Neuronal stem cell (in vitro differentiated cells): ENCODE data around the gene PLP2.

Experiments used
- DNase-seq: peaks from one replicate; pipeline ENCODE4 v3.0.0-alpha.2; 2013; ENCODE audit warnings: low spot score
- H2AFZ ChIP-seq: one replicate; pipeline ENCODE4 v1.6.1; 2013; ENCODE audit warnings: mild to moderate bottlenecking, low read length, inconsistent platforms
- H2AK5ac ChIP-seq: 2 replicates; pipeline ENCODE4 v1.6.1; 2013; ENCODE audit warnings: low read depth, mild to moderate bottlenecking, inconsistent platforms, low read length, moderate library complexity, mixed read lengths
- H2BK120ac ChIP-seq: 2 replicates; pipeline ENCODE4 v1.6.1; 2013; ENCODE audit warnings: low read depth, mild to moderate bottlenecking, inconsistent platforms, low read length, moderate library complexity, mixed read lengths
- H2BK12ac ChIP-seq: one replicate; pipeline ENCODE4 v1.6.1; 2013; ENCODE audit warnings: low read length, inconsistent platforms
- H2BK15ac ChIP-seq: 2 replicates; pipeline ENCODE4 v1.6.1; 2013; ENCODE audit warnings: mild to moderate bottlenecking, low read length, inconsistent platforms, mixed read lengths
- H2BK5ac ChIP-seq: one replicate; pipeline ENCODE4 v1.6.1; 2013; ENCODE audit warnings: inconsistent platforms, mild to moderate bottlenecking, low read length, moderate library complexity
- H3K14ac ChIP-seq: one replicate; pipeline ENCODE4 v1.6.1; 2013; ENCODE audit warnings: low read length, inconsistent platforms
- H3K18ac ChIP-seq: 2 replicates; pipeline ENCODE4 v1.6.1; 2013; ENCODE audit warnings: low read length, inconsistent platforms
- H3K23ac ChIP-seq: 2 replicates; pipeline ENCODE4 v1.6.1; 2013; ENCODE audit warnings: low read depth, mild to moderate bottlenecking, mixed read lengths, low read length, inconsistent platforms; ENCODE audit not compliant: poor library complexity
- H3K27ac ChIP-seq: replicated peaks from 3 replicates; pipeline ENCODE4 v1.5.1; 2013; ENCODE audit warnings: low read length, inconsistent platforms
- H3K27me3 ChIP-seq, 3 experiments: 2 replicates each; pipeline ENCODE4 v1.6.1; 2013; ENCODE audit warnings: low read length in 3 of 3, mild to moderate bottlenecking in 2 of 3, inconsistent platforms in 1 of 3, low read depth in 1 of 3, mixed read lengths in 1 of 3, moderate library complexity in 1 of 3; ENCODE audit not compliant: control insufficient read depth in 3 of 3, insufficient read depth in 3 of 3
- H3K36me3 ChIP-seq, 2 donors: replicated peaks in 1 of 2; 2 replicates each; pipeline ENCODE4 v1.6.1; 2013; ENCODE audit warnings: low read length in 2 of 2; ENCODE audit not compliant: control insufficient read depth in 2 of 2, insufficient read depth in 2 of 2
- H3K4ac ChIP-seq: 2 replicates; pipeline ENCODE4 v1.6.1; 2013; ENCODE audit warnings: inconsistent platforms, mild to moderate bottlenecking, low read length, moderate library complexity
- H3K4me1 ChIP-seq, 2 donors: 1 replicate in 1 of 2; 2 replicates in 1 of 2; pipeline ENCODE4 v1.6.1; 2013; ENCODE audit warnings: low read length in 2 of 2, low read depth in 1 of 2; ENCODE audit not compliant: control insufficient read depth in 2 of 2, insufficient read depth in 1 of 2
- H3K4me2 ChIP-seq: one replicate; pipeline ENCODE4 v1.6.1; 2013; ENCODE audit warnings: mild to moderate bottlenecking, low read length, inconsistent platforms; ENCODE audit not compliant: insufficient read depth, poor library complexity, severe bottlenecking
- H3K4me3 ChIP-seq, 2 donors: 2 replicates each; pipeline ENCODE4 v1.5.1; 2013; ENCODE audit warnings: low read length in 2 of 2, mild to moderate bottlenecking in 2 of 2, inconsistent platforms in 1 of 2, moderate library complexity in 1 of 2
- H3K79me1 ChIP-seq: one replicate; pipeline ENCODE4 v1.6.1; 2013; ENCODE audit warnings: low read depth, mild to moderate bottlenecking, inconsistent platforms, low read length, moderate library complexity
- H3K9ac ChIP-seq: one replicate; pipeline ENCODE4 v1.6.1; 2013; ENCODE audit warnings: mild to moderate bottlenecking, low read depth, low read length, inconsistent platforms; ENCODE audit not compliant: poor library complexity
- H3K9me3 ChIP-seq, 2 donors: replicated peaks in 1 of 2; 2 replicates each; pipeline versions ENCODE3 to v1.6.1; 2013; ENCODE audit warnings: low read length in 2 of 2, mild to moderate bottlenecking in 2 of 2, inconsistent platforms in 1 of 2, low read depth in 1 of 2, mixed read lengths in 1 of 2, moderate library complexity in 1 of 2; ENCODE audit not compliant: control insufficient read depth in 2 of 2, insufficient read depth in 1 of 2
- H4K8ac ChIP-seq: one replicate; pipeline ENCODE4 v1.6.1; 2013; ENCODE audit warnings: low read depth, mild to moderate bottlenecking, inconsistent platforms, low read length, moderate library complexity
- H4K91ac ChIP-seq: one replicate; pipeline ENCODE4 v1.6.1; 2013; ENCODE audit warnings: low read length, low read depth, mild to moderate bottlenecking, inconsistent platforms; ENCODE audit not compliant: poor library complexity
- WGBS, 2 donors: extraction: QIAGEN DNeasy Blood & Tissue Kit; methylation state at CpG; one replicate each; pipeline ENCODE4 v1.1.7; 2013; ENCODE audit warnings: missing lambda C conversion rate in 2 of 2, mixed read lengths in 1 of 2; ENCODE audit not compliant: insufficient read length in 2 of 2, insufficient replicate concordance in 1 of 2; ENCODE audit errors: extremely low coverage in 2 of 2; 5-methylcytosine and 5-hydroxymethylcytosine counted together

PLP2 gene

DNA sequence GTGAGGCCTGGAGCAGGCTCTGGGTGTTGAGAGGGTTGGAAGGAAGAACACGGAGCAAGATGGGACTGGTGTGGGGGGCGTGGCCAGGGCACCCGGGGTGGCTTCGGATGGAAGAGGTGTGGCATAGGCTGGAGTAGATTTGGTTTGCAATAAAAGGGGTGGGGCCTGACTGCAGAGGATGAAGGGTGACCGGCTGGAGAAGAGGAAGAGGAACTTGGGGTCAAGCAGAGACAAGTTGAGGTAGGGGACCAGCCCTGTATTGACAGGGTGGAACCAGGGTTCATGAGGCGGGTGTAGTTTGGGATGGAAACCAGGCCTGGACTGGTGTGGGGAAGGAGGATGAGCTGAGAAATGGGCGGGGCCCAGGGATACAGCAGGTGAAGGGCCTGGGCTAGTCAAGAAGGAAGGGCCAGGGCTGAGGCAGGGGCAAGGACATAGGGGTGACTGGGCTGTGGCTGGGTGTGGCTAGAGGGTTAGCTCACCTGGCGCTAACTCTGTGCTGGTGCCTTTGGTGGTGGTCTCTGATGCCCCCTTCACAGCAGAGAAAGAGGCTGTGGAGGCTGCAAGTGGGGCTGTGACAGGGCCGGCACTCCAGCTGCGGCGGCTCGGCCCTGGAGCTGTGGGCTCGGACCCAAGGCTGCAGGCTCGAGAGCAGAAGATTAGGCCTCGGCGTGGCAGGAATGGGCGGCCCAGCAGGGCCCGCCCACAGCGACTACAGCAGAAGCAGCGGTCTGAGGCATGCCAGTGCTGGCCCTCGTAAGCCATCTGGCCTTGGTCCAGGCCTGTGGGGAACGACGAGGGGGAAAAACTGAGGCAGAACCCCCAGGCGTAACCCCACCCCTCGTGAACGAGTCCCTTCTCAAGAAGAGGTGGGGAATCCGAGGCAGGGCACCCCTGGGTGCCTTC, 5.0 kb downstream of the PLP2 start:
- H3K18ac ChIP-seq = no peak overlapping the region
- no peaks in the 10 kb centered on the region for H3K4me1 ChIP-seq
- H2BK120ac ChIP-seq = no peak overlapping the region
- H3K4me2 ChIP-seq = no peak overlapping the region
- no peak overlapping the region for H3K4me3 ChIP-seq
- H4K8ac ChIP-seq = no peak overlapping the region
- H2AK5ac ChIP-seq = no peak overlapping the region
- DNase-seq = no peak
- no peak overlapping the region for H3K4ac ChIP-seq
- H2BK15ac ChIP-seq = no peak overlapping the region
- H3K36me3 ChIP-seq = no peaks in the 10 kb centered on the region
- H2BK5ac ChIP-seq = no peak overlapping the region
- no peak overlapping the region for H3K27ac ChIP-seq
- no peaks in the 10 kb centered on the region for H3K9me3 ChIP-seq
- H3K9ac ChIP-seq = no peak overlapping the region
- no peaks in the 10 kb centered on the region for H3K79me1 ChIP-seq
- no peak overlapping the region for H3K14ac ChIP-seq
- H2BK12ac ChIP-seq = no peak overlapping the region
- H3K23ac ChIP-seq = no peak overlapping the region
- no peak overlapping the region for H2AFZ ChIP-seq
- no peak overlapping the region for H4K91ac ChIP-seq
- peaks cover 4 to 29% (median 17%) of the 10 kb centered on the region in 3 experiments for H3K27me3 ChIP-seq
- WGBS, 2 donors = no CpG with 5 or more reads among the region's 27 CpGs

DNA sequence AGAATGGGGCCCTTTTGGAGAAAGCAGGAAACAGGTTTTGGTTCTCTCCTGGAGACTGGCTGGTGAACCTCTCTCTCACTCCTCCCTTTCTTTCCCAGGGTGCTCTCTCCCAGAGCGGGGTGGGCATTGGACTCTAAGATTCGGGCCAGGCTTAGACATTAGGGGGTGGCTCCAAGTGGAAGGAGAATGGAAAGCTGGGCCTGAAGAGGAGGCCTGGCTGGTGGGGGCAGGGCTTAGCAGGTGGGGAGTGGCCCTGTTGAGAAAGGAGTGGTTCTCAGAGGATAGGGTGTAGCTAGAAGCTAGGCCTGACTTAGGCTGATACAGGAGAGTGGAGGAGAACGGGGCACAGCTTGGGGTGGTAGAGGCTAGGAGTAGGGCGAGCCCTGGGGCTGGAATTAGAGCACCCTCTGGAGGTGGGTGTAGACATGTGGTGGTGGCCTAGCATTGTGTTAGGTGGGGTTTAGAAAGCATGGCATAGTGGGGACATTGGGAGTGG, 5.7 kb downstream of the PLP2 start:
- H4K91ac ChIP-seq = no peak overlapping the region
- H3K23ac ChIP-seq = no peak overlapping the region
- H4K8ac ChIP-seq = no peak overlapping the region
- no peaks in the 10 kb centered on the region for H3K36me3 ChIP-seq
- no peak overlapping the region for H3K9ac ChIP-seq
- peaks cover 0 to 22% (median 10%) of the 10 kb centered on the region in 3 experiments for H3K27me3 ChIP-seq
- no peak overlapping the region for H2AFZ ChIP-seq
- no peaks in the 10 kb centered on the region for H3K4me1 ChIP-seq
- H3K9me3 ChIP-seq = no peaks in the 10 kb centered on the region
- WGBS, 2 donors = no CpG with 5 or more reads among the region's 4 CpGs
- no peak overlapping the region for H3K4me2 ChIP-seq
- DNase-seq = no peak
- no peak overlapping the region for H3K4me3 ChIP-seq
- no peak overlapping the region for H2BK15ac ChIP-seq
- H3K4ac ChIP-seq = no peak overlapping the region
- H3K27ac ChIP-seq = no peak overlapping the region
- no peak overlapping the region for H2BK120ac ChIP-seq
- H3K18ac ChIP-seq = no peak overlapping the region
- H2BK5ac ChIP-seq = no peak overlapping the region
- H2BK12ac ChIP-seq = no peak overlapping the region
- H3K14ac ChIP-seq = no peak overlapping the region
- no peak overlapping the region for H2AK5ac ChIP-seq
- no peaks in the 10 kb centered on the region for H3K79me1 ChIP-seq

DNA sequence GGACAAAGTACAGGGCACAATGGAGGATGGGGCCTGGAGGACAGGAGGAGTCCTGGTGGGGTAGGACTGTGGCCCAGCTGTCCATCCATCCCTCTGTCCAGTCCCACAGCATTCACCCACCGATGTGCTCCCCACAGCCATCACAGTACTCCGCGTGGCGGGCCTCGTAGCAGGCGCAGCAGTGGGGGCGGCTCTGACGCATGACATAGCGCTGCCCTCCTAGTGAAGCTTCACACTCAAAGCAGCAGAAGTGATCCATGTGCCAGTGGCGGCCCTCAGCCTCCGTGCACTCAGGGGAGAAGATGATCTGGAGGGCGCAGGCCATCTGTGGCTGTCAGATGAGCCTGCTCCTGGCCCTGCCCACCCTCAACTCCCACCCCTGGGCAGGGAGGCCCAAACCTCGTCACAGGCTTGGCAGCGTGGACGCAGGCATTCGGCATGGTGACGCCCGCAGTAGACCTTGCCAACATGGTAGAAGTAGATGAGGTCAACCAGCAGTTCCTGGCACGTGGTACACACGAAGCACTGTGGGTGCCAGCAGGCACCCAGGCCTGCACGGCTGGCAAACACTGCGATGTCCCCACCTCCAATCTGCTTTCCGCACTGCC, 6.3 kb downstream of the PLP2 start:
- H3K14ac ChIP-seq = no peak overlapping the region
- no peak overlapping the region for H3K27ac ChIP-seq
- H3K4me2 ChIP-seq = no peak overlapping the region
- no peak overlapping the region for H3K4me3 ChIP-seq
- H2AK5ac ChIP-seq = no peak overlapping the region
- H3K36me3 ChIP-seq = no peaks in the 10 kb centered on the region
- DNase-seq = no peak
- no peaks in the 10 kb centered on the region for H3K9me3 ChIP-seq
- H3K79me1 ChIP-seq = no peaks in the 10 kb centered on the region
- H3K9ac ChIP-seq = no peak overlapping the region
- no peak overlapping the region for H4K8ac ChIP-seq
- H3K4ac ChIP-seq = no peak overlapping the region
- H2BK5ac ChIP-seq = no peak overlapping the region
- no peak overlapping the region for H2BK12ac ChIP-seq
- H2AFZ ChIP-seq = no peak overlapping the region
- H3K23ac ChIP-seq = no peak overlapping the region
- H2BK15ac ChIP-seq = no peak overlapping the region
- H3K4me1 ChIP-seq = no peaks in the 10 kb centered on the region
- peaks cover 0 to 16% (median 4%) of the 10 kb centered on the region in 3 experiments for H3K27me3 ChIP-seq
- no CpG with 5 or more reads among the region's 23 CpGs for WGBS, 2 donors
- no peak overlapping the region for H3K18ac ChIP-seq
- no peak overlapping the region for H4K91ac ChIP-seq
- H2BK120ac ChIP-seq = no peak overlapping the region

DNA sequence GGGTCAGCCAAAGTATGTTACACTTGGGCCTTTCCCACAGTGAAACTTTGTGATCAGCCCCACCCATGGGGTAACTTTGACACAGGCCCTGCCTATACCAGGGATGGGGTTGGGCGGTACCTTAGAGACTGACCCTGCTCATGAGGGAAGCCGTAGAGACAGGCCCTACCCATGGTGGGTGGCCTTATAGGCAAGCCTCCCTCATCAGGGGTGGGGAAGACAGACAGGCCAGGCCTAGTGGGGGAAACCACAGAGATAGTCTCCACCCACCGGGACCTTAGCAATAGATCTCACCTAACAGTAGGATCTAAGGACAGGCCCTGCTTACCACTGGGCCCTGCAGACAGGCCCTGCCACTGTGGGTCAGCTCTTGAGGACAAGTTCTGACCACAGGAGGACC, 6.8 kb downstream of the PLP2 start:
- Histone ChIP-seq H2BK12ac (no peak overlapping the region), H2AFZ (no peak overlapping the region), H3K27me3 (peaks cover 0 to 11% (median 0%) of the 10 kb centered on the region in 3 experiments), H3K79me1 (no peaks in the 10 kb centered on the region), H2AK5ac (no peak overlapping the region), H2BK5ac (no peak overlapping the region), H3K4me2 (no peak overlapping the region), H4K91ac (no peak overlapping the region), H3K14ac (no peak overlapping the region), H2BK120ac (no peak overlapping the region), H3K4me3 (no peak overlapping the region), H3K18ac (no peak overlapping the region), H3K23ac (no peak overlapping the region), H3K4me1 (no peaks in the 10 kb centered on the region), H2BK15ac (no peak overlapping the region), H3K4ac (no peak overlapping the region), H3K9me3 (no peaks in the 10 kb centered on the region), H4K8ac (no peak overlapping the region), H3K27ac (no peak overlapping the region), H3K9ac (no peak overlapping the region), H3K36me3 (no peaks in the 10 kb centered on the region)
- no peak for DNase-seq
- whole genome bisulfite sequencing, 2 donors = no CpG with 5 or more reads among the region's 3 CpGs
